G401 (cell line): ENCODE data around the gene COG7. TPM values are rescaled to one million over a fixed set of nuclear protein-coding genes. Genes with fewer than 3 reads are reported as not detected.
"Not testable (repeated sequence)": the region's sequence is repeated elsewhere in the genome, so short reads cannot be mapped to it uniquely, and the experiment has no call there.

Source experiments
- DNase-seq: peaks from one replicate; pipeline ENCODE4 v3.0.0-alpha.2; 2015; ENCODE audit warnings: low spot score
- in situ Hi-C: cut with HindIII; loops from 2 replicates; pipeline ENCODE4 v1.10.0; 2016; ENCODE audit warnings: low sequenced_read_pairs, mixed read lengths
- total RNA-seq: library from RNA; depleted of rRNA; stranded (reverse); fragments of >200 nt; shearing (Covaris generic); gene quantifications from 2 replicates; pipeline ENCODE4 v1.2.3, GENCODE V29; 2014

The COG7 gene
- total RNA-seq, 1 experiment from 2014 or later, result 16.4 TPM

DNA sequence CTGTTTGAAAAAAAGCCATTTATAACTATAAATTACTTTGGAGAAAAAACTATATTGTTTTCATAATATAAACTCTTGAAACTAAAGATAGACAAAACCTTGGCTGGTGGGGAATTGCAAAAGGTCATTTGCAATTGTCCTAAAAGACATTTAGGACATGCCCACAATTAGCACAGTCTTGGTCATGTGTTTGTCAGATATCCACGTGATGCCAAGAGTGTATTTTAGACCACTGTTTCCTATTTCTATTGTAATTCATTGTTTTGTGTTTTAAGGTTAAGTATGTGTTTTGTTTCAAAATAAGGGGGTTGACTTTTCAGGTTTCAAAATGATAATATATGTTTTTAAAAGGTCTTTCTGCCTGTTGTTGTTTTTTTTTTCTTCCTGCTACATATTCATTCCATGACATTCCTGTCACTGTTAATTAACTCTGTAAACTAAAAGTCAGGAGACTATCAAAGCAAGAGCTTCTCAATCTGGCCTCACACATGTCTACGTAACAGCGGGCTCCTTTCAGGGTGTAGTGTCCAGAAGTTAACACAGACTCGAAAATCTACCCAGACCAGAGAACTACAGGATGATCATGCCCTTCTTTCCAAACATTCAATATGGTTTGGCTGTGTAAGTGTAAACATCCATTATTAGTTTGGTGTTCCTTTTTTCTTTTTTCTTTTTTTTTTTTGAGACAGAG lies 58.7 kb downstream of the COG7 start:
- in situ Hi-C loops, result no loop called here
- peak; percentile 55 for DNase-seq

DNA sequence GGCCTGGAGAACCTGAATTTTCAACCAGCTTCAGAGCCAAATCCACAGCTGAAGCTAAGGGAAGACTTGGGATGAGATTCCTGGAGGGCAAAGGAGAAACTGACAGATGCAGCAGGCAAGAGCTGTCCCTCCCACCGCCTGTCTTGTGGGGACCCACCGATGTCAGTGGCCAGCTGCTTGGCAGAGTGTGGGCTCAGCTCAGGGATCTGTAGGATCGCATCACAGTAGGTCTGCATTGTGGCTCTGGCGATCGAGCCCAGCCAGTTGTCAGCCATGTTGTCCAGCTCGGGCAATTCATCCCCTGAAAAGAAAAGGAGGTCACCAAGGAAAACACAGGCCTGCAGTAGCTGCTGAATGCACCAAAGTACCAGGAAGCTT lies 60.8 kb downstream of the COG7 start:
- in situ Hi-C loops, result no loop called here
- DNase-seq, result peak; percentile 41

DNA sequence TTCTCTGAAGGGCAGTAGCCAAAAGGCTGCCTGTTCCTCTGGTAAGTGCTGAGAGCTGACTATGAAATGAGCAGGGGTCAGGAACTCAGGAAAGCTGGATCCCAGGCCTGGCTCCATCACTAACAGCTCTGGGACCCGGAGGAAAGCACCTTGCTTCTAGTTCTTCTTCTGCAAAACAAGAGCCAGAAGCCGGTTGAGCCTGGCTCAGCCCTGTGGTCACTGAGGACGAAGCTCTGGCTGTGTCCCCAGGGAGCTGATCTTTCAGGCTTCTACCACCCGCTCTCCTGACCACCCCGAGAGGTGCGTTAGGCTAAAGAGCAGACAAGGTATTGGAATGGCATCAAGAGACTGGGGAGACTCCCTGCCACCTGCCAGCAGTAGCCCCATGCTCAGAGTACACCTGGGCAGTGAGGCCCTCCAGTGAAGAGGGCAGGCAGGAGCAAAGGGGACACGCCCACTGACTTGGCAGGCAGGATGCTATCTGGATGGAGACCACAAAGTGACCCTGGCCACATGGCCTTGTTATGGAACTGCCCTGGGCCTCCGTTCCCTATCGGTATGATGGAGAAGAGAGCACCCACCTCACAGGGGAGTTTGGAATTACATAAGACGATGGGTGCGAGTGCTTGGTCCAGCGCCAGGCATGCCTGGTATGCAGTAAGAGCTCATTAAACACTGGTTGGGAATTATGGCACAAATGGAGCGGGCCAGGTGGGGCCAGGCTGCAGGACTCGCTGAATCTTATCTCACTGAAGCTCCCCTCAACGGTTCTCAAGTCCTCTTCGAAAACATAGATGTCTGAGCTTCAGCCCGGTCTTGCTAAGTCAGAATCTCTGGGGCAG lies 61.4 kb downstream of the COG7 start:
- no peak for DNase-seq
- in situ Hi-C loops, result no loop called here

DNA sequence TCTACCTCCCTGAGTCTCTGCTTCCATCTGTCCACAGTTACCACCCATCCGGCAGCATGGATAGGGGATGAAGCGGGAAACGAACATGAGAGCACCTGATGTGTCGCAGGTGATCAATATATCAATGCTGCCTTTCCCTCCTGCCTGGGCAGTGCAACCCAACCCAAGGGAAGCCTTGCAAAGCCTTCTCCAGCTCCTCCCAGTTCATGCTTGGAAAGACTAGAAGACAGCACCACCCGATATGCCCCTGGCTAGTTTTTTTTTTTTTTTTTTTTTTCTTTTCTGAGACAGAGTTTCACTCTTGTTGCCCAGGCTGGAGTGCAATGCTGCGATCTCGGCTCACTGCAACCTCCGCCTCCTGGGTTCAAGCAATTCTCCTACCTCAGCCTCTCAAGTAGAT lies 63.1 kb downstream of the COG7 start:
- DNase-seq, result not testable (repeated sequence)

DNA sequence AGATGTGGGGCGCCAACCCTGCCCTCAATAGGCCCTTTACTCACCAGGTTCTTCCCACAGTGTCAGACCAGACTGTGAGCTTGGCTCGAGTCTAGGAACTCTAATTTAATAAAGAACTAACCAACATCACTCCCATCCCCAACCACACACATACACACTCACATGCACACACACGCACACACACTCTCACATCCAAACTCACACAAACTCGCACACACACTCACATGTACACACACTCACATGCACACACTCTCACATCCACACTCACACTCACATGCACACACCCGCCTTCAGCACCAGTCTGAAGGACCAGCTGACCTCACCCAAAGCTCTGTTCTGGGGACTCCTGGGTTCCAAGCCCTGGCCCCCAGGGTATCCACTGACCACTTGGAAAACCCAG lies 63.8 kb downstream of the COG7 start:
- no peak for DNase-seq
- in situ Hi-C loops, result no loop called here

More for the DNA sequence above, 63.1 kb downstream of the COG7 start:
- in situ Hi-C loops, result not testable (repeated sequence)

DNA sequence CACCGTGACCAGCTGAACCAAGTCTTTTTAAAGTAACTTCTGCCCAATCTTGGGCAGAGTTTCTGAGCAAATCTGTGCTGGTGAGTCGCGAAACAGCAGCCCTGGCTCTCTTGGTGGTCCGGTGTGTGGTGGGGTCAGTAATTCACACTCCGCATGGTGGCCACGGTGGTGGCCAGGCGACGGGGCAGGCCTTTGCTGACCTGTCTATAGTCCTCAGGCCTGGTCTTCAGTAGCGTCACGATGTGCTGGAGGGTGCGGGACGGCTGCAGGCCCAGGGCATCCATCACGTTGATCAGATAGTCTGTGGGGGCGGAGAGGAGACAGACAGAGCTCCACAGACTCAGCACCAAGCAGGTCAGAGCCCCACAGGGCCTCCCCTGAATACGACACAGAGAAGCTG lies 64.2 kb downstream of the COG7 start:
- no peak for DNase-seq
- in situ Hi-C loops, result no loop called here

DNA sequence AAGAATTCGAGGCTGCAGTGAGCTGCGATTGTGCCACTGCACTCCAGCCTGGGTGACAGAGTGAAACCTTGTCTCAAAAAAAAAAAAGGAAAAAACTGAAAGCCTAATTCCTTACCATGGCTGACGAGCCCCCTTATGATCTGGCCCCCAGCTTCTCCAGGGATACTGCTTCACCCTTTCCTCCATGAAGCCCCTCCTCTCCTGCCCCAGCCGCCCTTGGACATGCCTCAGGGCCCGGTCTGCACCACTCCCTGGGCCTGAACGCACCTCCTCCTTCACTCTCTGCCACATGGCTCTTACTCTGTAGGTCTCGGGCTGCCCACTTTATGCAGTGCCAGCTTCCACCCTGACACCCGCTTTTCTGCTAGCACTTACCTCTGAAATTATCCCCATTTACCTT lies 65.3 kb downstream of the COG7 start:
- DNase-seq, result no peak
- in situ Hi-C loops, result no loop called here

DNA sequence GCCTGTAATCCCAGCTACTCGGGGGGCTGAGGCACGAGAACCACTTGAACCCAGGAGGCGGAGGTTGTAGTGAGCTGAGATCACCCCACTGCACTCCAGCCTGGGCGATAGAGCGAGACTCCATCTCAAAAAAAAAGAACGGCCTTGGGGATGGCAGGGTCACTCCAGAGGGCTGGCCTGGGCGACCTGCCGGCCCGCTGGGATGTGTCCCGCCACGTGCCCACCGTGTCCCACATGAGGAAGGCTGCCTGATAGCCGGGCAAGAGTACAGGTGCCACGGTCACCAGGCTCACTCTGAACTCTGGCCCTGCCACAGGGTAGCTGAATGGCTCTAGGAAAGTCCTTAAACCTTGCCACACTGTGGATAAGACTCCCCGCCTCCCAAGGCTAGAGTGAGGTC lies 67.5 kb downstream of the COG7 start:
- in situ Hi-C loops, result no loop called here
- no peak for DNase-seq

DNA sequence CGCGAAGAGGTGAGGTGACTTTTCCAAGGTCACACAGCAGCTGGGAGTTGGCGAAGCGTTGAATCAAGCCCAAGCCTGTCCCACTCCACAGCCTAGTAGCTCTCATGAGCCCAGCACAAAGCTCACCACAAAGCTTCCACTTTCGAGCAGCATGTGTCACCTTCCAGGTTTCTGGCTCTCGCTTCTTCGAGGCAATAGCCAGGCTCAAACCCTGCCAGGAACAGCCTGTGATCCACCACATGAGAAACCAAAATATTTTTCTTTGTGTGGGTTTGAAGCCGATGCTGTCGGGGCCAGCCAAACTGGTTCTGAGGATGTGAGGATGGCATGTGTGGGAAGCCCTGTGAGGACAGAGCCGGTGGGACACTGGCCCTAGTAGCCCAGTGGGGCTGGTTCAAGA lies 68.1 kb downstream of the COG7 start:
- DNase-seq, result peak; percentile 94
- in situ Hi-C loops, result no loop called here

DNA sequence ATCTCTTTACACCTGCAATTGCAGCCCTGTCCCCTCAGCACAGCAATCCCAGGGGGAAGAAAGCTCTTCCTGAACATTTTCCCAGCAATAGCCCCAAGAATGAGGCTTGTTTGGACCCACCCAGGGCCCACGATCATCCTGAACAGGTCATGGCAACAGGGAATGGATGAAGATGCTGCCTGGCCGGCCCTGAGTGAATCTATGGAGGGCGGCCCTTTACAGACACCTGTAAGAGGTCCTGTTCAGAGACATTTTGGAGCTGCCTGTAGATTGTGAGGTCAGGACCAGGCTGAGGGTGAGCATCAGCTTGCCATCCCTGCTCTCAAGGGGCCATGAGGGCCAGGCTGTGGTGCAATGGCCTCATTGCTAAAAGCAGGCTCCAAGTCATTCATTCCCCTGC lies 69.1 kb downstream of the COG7 start:
- in situ Hi-C loops, result no loop called here
- DNase-seq, result no peak

DNA sequence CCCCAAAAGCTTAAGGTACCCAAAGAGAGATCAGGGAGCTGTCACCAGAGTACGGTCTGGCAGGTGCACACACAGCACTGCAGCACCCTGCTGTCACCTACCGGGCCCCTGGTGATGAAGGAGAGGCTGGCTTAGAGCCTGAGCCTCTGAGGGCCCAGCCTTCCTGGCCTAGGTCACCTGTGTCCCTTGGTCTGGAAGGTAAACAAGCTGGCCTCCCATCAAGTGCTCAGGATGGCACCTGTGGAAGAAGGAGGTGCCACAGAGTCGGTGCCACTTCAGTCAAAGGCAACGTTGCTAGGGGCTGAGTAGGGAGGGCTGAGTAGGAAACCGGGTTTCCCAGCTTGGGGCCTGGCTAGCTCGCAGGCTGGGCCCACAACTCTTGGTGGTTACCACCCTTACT lies 70.7 kb downstream of the COG7 start:
- in situ Hi-C loops, result no loop called here
- DNase-seq, result no peak

DNA sequence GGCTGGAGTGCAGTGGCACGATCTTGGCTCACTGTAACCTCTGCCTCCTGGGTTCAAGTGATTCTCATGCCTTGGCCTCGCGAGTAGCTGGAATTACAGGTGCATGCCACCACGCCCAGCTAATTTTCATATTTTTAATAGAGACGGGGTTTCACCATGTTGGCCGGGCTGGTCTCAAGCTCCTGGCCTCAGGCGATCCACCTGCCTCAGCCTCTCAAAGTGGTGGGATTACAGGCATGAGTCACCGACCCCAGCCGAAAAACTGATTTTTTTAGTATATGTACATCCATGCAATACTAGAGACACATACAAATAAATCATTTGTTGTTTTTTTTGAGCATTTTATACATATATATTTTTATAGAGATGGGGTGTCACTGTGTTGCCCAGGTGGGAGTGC lies 71.3 kb downstream of the COG7 start:
- DNase-seq, in situ Hi-C loops: not testable (repeated sequence)

DNA sequence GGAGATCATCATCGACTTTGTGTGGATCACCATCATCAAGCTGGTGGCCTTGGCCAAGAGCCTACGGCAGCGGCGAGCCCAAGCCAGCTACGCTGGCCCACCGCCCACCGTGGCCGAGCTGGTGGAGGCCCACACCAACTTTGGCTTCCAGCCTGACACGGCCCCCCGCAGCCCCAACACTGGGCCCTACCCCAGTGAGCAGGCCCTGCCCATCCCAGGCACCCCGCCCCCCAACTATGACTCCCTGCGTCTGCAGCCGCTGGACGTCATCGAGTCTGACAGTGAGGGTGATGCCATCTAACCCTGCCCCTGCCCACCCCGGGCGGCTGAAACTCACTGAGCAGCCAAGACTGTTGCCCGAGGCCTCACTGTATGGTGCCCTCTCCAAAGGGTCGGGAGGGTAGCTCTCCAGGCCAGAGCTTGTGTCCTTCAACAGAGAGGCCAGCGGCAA lies 72.5 kb downstream of the COG7 start:
- no peak for DNase-seq
- in situ Hi-C loops, result no loop called here

DNA sequence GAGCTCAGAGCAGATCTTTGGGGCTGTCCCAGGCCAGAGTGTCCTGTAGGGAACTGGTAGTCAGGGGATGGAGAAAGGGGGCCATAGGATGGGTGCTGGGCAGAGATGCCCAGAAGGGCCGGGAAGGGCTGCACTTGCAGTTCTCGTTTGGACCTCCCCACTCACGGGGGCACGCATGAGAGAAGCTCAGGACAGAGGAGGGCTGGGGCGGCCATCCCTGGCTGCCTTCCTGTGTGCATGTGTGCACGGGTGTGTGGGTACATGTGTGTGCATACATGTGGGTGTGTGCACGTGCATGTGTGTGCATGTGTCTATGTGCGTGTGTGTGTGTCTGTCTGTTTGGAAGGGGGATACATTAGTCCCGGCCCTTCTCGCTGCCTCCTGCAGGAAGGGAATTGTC lies 73.3 kb downstream of the COG7 start:
- no peak for DNase-seq
- in situ Hi-C loops, result no loop called here

DNA sequence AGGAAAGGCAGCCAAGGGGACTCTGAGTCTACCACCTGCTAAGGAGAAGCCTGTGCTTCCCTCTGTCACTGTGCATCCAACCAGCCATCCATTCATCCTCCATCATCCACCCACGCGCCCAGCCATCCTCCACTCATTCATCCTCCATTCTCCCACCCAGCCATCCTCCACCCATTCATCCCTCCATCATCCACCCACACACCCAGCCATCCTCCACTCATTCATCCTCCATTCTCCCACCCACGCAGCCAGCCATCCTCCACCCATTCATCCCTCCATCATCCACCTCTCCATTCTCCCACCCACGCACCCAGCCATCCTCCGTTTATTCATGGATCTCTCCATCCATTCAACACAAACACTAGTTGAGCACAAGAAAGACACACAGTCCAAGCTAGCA lies 74.1 kb downstream of the COG7 start:
- in situ Hi-C loops, result no loop called here
- no peak for DNase-seq

DNA sequence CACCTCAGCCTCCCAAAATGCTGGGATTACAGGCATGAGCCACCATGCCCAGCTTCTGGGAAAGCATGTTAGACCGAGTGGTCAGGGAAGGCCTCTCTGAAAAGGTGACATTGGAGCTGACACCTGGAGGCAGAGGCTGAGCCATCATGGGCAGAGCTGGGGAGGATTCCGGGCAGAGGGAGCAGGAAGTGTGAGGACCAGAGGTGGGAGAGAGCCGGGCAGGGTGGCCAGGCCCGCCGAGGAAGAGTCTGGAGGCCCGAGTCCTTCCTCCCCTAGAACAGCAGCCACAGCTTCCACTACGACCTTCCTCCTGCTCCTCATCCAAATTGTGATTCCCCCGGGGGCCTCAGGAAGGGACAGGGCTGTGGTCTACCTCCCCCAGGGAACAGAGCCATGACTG lies 74.7 kb downstream of the COG7 start:
- in situ Hi-C loops, result no loop called here

DNA sequence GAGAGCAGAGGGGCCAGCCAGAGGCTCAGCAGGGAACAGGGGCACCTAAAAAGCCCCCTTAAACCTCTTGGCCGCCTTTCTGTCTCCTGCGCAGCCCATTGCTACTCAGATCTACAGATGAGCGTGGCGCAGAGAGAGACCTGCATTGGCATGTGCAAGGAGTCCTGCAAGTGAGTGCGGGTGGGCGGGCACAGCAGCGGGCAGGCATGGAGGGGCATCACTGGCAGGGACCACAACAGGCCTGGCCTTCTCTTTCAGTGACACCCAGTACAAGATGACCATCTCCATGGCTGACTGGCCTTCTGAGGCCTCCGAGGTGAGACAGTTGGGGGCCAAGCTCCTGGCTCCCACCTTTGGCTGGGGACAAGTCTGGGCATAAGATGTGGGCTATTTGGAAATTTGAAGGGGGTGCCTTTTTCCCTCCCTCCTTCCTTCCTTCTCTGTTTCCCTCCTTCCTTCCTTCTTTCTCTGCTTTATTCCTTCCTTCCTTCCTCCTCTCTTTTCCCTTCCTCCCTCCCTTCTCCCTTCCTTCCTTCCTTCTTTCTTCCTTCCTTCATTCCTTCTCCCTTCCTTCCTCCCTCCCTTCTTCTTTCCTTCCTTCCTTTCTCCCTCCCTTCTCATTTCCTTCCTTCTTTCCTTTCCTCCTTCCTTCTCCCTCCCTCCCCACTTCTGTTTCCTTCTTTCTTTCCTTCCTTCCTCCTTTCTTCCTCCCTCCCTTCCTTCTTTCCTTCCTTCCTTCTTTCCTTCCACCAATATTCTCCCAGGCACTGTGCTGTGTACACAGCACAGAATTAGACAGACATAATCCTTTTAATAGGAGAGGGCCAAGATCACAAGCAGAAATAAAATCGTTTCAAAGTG lies 75.7 kb downstream of the COG7 start:
- no peak for DNase-seq
- in situ Hi-C loops, result no loop called here

More for the DNA sequence above, 74.7 kb downstream of the COG7 start:
- DNase-seq, result no peak

DNA sequence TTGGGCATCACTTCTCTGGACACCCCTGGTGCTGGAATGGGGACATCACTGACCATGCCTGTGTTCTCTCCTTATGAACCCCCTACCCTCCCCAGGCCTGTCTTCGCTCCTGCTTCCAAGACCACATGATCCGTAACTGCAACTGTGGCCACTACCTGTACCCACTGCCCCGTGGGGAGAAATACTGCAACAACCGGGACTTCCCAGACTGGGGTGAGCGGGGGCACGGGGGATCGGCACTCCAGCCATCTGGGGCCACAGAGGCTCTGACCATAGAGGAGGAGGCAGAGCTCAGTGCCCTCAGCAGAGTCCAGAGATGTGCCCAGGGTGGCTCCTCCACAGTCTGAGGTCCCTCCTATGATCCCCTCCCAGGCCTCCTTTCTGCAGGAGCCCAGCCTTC lies 77.3 kb downstream of the COG7 start:
- no peak for DNase-seq
- in situ Hi-C loops, result no loop called here

DNA sequence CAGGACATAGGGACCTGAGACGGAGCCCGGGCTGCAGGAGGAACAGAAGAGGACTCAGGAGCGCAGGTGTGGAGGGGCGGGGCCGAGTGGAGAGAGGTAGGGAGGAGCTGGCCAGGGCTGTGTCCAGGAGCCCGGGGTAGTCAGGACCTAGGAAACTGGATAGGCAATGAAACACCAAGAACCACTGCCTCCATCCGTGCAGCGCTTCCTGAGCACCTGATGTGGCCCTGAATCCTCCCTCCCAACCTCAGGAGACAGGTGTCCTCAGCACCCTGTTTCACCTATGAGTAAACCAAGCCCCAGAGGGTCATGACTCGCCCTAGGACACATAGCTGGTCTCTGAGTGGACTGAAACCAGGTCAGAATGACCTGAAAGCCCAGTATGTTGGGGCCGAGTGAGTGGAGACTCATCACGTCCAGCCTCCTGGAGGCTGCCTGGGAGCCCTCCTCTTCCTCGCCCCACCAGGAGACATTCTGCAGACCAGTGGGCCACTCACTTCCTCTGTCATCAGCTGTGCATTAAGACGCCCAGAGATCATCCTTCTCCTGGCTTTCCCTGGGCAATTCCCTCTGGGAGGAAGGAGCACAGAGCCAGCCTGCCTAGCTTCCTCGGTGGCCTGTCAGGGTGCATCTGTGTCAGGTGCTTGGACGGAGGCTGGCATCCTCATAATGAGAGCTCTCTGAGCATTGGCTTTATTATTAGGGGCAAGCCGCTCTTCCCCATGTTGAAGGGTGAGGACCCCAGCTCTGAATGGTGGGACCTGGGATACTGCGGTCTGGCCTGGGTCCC lies 78.1 kb downstream of the COG7 start:
- in situ Hi-C loops, result no loop called here
- no peak for DNase-seq
